Renal pelvis (tissue), 4 donors: ENCODE measurements around the gene LRRC1. TPM values are rescaled to one million over a fixed set of nuclear protein-coding genes. Genes with fewer than 3 reads are reported as not detected.

Experiments
- DNase-seq: peaks from one replicate; pipeline ENCODE4 v3.0.0-alpha.2; 2013
- polyA plus RNA-seq, 3 donors: library from polyadenylated mRNA; unstranded; fragments of 120-200 nt; gene quantifications; one replicate each; pipeline ENCODE4 v1.2.1, GENCODE V29; 2013; ENCODE audit not compliant: insufficient read length in 3 of 3

LRRC1 gene
- polyA plus RNA-seq, 3 donors: 24.4 to 34.8 (median 29.7) TPM

DNA sequence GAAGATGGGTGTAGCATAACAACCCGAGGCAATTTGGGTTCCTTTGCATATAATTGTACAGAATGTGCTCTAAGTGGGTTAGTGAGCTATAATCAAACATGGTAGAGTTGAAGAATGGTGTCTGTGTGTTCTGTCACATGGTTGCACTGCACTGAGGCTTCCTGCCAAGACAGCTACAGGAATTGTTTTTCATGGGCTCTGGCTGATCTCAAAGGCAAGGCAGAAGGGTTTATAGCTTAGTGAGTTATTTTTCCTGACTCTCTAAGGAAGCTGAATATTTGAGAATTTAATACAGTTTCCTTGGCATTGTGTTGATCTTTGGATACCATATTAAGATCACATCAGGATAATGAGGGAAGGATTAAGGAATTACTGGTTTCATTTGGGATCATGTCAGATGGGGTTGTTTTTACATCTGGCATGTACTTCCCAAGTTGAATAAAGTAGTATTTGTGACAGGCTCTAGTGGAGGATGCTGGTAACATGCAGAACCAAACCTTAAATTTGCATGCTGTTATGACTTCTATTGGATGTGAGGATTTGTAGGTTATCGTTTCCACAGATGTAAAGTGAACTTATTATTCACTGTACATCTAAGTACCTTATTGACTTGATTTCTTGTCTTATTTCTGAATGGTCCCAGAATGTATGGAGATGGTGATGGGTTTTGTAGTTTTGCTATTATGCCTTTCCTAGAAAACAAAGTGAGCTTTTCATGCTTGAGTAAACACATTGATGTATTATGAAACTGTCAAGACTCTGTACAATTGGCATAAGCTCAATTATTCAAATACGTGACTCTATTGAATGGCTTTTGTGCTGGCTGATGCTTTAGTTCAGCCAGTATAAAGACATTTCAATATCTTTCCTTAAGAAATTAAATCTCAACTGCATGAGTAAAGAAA, 43.3 kb downstream of the LRRC1 start:
- no peak for DNase-seq

- no peak for DNase-seq
Observed at GRCh38 chr6:53840027-53840426, 45.2 kb downstream of the LRRC1 start.

DNA sequence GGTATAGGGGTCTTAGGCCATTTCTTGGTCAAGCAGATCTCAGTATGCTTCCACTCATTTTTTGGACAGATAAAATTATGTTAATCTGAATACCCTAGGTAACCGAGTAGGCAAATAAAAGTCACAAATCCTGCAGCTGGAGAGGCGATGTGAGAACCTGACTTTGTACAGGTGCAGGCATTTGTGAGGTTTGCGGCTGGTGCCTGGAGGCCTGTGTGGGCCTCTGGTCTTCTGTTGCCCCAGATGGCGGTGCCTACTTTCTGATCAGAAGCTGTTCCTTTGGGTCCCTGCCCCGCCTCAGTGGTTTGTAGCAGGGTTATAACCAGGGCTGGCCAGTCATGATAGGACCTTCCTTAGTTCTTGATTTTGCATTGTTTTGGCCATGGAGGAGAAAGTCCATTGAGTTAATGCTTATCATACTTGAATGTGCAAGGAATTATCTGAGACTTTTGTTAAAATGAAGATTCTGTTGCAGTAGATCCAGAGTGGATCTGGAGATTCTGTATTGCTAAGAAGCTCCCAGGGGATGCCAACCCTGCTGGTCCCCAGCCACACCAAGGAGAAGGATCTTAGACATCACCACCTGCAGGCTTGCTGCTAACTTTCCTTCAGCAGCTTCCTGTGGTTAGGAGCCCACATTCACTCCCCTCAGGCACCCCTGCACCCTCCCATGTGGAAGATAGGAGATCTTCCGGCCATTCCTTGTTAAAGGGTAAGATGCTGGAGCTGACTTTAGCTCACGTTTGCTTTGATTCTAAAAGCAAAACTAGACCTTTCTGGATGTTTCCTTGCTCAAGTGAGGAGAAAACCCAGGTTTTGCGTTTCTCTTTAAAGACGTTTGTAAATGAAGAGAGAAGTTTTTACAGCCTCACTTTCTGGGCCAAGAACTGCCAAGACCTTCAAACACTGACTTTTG, 50.7 kb downstream of the LRRC1 start:
- DNase-seq: no peak

DNA sequence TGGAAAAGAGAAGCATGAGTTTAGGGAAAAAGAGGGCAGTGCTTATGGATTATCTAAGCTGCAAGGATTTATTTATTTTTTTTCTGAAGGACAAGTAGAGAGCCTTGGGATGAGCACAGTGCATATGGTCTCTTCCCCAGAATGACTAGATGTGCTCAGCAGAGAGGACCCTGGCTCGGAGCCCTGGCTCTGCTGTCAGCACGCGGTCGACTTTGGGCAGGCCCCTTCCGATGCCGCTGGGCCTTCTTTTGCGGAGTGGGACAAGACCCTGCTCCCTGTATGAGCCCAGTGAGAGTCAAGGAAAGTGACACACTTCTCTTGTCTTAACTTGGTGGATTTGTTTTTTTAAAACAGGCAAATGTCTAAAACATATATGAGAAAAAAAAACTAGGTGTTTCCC, 51.4 kb downstream of the LRRC1 start:
- DNase-seq: no peak

GRCh38 chr6:53847796-53848314, 53.0 kb downstream of the LRRC1 start:
- DNase-seq: no peak

DNA sequence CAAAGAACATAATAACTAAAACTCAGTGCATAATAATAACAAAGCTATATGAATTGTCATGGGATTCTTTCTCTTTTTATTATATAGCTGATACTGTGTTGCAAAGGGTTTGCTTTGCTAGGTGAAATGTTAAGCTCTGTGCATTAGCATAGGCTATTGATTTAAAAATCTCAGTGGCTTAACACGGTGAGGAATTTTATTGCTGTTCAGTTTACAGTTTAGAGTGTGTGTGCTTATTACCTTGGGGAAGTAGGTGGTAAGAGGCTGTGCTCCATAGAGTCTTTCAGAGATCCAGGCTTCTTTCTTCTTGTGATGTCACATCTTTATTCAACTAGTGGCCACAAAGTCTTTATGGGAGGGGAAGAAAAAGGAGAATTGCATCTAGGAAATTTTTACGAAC, 55.7 kb downstream of the LRRC1 start:
- DNase-seq: no peak

- no peak for DNase-seq
Observed at GRCh38 chr6:53851561-53851960, 56.8 kb downstream of the LRRC1 start.

GRCh38 chr6:53852805-53853204, 58.0 kb downstream of the LRRC1 start:
- no peak for DNase-seq

DNA sequence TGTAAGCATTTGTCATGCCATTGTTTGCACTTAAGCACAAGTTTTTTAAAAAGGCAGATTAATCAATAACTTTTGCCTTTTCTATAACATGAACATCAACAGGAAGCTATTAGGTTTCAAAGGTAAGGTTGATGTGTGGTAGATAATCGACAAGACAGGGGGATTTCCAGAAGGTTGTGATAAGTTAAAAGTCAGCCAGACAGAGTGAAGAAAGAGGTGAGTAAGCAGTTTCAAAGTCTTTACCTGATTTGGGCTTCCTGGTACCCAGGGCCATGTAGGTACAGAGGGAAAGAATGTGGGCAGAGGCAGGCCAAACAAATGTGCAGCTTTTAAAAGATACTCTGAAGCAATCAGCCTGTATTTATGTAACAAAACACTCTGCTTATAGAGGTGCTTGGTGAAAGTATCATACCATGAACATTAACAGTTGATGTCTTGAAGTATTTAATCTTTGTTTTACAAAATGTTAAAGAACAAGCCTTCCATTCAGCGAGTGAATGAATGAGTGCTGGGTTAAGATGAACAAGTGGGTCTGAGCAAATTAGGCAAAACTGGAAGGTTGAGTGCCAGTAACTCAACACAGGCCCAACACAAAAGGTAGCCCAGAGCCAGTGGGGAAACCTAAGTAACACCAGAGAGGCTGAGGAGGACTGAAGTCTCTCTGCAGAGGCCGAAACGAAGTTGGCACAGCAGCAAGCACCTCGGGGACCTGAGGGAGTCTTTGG, 60.2 kb downstream of the LRRC1 start:
- no peak for DNase-seq

- DNase-seq: no peak
Observed at GRCh38 chr6:53855940-53856339, 61.1 kb downstream of the LRRC1 start.

DNA sequence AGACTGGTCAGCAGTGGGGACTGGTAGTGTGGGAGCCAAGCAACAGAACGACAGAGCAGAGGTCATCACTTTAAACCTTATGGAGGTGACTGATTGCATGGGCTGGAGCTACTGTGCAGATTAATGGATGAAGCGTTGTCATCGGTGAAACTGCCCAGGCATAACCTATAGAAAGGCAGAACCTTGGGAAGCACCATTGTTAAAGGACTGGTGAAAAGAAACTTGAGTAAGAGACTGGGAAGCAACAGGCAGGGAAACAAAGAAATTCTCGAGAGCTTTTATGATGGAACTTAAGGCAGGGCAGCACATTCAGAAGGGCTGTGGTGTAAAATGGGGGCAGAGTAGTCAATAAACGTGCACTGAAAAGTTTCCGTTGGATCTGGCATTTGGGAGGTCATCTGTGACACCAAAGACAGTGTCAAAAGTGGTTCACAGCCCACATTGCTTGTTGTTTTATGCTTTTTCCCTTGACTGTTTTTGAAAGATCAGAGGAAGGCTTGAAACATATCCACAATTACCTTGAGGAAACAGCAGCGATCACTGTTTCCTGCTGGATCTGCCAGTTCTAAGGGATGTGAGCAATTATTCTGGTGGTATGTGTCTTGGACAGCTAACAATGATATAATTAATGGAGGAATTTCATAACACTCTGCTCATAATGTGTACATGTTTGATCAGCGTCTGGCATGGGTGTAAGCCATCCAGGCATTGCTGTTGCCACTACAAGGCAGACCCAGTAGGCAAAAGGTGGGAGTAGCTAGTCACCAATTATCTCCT, 62.7 kb downstream of the LRRC1 start:
- no peak for DNase-seq

- no peak for DNase-seq
Observed at GRCh38 chr6:53858196-53858595, 63.4 kb downstream of the LRRC1 start.

DNA sequence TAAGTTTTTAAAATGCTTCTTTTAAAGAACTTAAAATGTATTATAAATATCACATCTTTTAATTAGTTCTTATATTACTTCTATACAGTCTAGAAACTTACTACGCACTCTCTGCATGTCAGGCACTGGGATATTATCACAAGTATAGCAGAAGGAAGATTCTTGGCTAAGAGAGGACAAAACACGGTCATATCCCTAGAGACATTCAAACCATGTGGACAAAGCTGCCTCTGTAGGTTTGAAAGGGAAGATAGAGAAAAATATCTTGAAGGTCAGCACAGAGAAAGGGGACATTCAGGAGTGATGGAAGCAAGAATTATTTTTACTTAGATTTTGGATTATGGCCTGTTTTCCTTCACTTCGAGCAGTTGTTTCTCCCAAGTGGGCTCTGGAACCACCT, 64.1 kb downstream of the LRRC1 start:
- no peak for DNase-seq

DNA sequence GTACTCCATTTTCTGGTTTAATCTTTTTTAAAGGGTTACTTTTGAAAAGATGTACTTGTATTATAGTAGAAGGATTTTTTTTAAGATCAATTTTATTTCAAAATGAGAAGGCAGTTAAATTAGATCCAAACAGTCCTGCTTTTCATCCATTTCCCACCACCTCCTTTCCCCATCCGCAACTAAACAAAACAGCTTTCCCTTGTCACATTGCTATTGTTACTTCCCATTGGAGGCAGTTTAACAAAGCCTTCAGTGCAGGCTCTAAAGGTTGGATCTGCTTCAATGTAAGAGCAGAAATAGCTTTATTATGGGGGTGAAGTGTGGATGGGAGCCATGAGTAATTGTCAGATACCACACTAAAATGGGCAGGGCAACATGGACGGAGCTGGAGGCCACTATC, 65.7 kb downstream of the LRRC1 start:
- no peak for DNase-seq

DNA sequence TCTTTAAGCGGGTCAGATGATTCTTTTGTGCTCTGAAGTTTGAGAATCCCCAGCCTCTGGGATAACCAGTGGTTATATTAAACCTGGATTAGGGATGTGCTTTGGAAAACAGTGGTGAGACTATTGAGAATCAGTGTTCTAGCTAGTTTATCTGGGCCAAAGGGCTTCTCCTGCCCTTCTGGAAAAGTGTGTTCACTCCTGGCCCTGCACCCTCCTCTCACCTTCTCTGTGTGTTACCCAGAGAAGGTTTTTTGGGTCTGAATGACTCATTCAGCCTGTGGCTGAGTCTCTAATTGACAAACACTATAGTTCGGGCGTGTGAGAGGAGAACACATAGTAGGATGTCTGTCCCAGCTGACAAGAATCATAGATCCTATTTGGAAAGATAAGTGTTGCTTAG, 66.7 kb downstream of the LRRC1 start:
- DNase-seq: no peak

- no peak for DNase-seq
Observed at GRCh38 chr6:53862662-53863462, 68.1 kb downstream of the LRRC1 start.

GRCh38 chr6:53864781-53865180, 70.0 kb downstream of the LRRC1 start:
- no peak for DNase-seq

- DNase-seq: no peak
Observed at GRCh38 chr6:53866226-53866625, 71.4 kb downstream of the LRRC1 start.

GRCh38 chr6:53868626-53869025, 73.8 kb downstream of the LRRC1 start:
- no peak for DNase-seq

DNA sequence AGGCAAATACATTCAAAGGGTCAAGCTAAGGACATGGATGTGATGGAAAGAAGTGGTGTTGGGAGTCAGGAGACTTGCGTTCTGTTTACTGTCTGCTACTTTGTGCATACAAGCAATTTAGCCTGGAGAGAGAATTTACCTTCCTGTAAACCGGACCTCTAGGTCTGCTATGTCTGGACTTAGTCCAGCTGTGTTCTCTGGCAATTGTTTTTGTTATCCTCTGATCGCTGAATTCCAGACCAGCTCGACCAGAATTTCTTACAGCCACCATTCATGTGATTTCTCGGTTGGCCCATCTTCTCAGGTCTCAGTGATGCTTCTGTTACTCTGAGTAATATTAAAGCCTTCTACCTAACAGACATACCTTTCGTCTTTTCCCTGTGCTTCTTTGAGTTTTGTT, 75.2 kb downstream of the LRRC1 start:
- DNase-seq: peak; percentile 10
